ENCODE data around the gene MBNL1.

DNA sequence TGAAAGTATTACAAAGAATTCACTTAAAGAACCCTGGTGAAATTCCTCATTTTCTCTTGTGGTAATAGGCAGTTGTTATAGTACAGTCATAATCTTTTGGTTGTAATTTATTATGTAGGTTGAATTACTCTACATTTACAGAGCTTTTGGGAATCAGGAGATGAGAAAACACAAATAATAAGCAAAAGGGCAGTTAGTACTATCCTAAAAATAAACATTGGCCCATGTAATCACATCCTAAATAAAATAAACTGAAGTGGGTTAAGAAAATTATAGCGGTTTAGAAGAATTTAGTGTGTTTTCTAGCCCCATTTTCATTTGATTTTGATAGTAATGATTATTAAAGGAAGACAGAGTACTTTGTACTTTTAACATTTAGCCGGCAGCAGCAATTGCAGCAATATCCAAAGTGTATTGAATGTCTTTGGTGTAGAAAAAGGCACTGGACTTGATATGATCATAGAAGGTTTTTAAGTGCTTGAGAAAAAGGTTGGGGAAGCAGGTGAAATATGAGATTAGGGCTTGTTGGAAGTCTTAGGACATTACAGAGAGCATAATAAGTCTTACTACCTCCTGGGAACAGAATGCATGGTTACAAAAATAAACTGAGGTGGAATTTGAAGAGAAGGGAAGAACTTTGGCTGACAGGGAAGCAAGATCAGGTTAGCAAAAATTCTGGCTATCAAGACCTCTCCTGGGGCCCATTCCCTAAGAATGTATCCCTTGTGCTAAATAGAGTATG is 79.9 kb downstream of the MBNL1 start:
- TF ChIP-seq OSR1 (CRISPR knock-in tag; IDR thresholded peaks at IDR 0.05) (no peak), BACH2 (CRISPR knock-in tag; IDR thresholded peaks at IDR 0.05; ENCODE audit: borderline replicate concordance) (no peak)
- TF ChIP-seq, protein P1, sequence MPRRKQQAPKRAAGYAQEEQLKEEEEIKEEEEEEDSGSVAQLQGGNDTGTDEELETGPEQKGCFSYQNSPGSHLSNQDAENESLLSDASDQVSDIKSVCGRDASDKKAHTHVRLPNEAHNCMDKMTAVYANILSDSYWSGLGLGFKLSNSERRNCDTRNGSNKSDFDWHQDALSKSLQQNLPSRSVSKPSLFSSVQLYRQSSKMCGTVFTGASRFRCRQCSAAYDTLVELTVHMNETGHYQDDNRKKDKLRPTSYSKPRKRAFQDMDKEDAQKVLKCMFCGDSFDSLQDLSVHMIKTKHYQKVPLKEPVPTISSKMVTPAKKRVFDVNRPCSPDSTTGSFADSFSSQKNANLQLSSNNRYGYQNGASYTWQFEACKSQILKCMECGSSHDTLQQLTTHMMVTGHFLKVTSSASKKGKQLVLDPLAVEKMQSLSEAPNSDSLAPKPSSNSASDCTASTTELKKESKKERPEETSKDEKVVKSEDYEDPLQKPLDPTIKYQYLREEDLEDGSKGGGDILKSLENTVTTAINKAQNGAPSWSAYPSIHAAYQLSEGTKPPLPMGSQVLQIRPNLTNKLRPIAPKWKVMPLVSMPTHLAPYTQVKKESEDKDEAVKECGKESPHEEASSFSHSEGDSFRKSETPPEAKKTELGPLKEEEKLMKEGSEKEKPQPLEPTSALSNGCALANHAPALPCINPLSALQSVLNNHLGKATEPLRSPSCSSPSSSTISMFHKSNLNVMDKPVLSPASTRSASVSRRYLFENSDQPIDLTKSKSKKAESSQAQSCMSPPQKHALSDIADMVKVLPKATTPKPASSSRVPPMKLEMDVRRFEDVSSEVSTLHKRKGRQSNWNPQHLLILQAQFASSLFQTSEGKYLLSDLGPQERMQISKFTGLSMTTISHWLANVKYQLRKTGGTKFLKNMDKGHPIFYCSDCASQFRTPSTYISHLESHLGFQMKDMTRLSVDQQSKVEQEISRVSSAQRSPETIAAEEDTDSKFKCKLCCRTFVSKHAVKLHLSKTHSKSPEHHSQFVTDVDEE (CRISPR knock-in tag; IDR thresholded peaks at IDR 0.05): no peak
